ENCODE results near the gene TBC1D4.

TBC1D4 gene

GRCh38 chr13:75417656-75418055, 64.3 kb downstream of the TBC1D4 start:
- no peak for TF ChIP-seq ZFX (IDR thresholded peaks at IDR 0.05; ENCODE audit: borderline replicate concordance)
- H3K27ac ChIP-seq = no peak overlapping the region

GRCh38 chr13:75417012-75417384, 65.0 kb downstream of the TBC1D4 start:
- no peak for TF ChIP-seq ZFX (IDR thresholded peaks at IDR 0.05; ENCODE audit: borderline replicate concordance)
- no peak for TF ChIP-seq CTCF (IDR thresholded peaks at IDR 0.05)
- H3K27ac ChIP-seq = no peak overlapping the region

- no peak overlapping the region for H3K27ac ChIP-seq
- TF ChIP-seq ZFX (IDR thresholded peaks at IDR 0.05; ENCODE audit: borderline replicate concordance) (no peak), CTCF (IDR thresholded peaks at IDR 0.05) (no peak)
Measured at GRCh38 chr13:75416327-75417011, 65.5 kb downstream of the TBC1D4 start.

- no peak overlapping the region for H3K27ac ChIP-seq
- TF ChIP-seq CTCF (IDR thresholded peaks at IDR 0.05) (no peak), ZFX (IDR thresholded peaks at IDR 0.05; ENCODE audit: borderline replicate concordance) (no peak)
Measured at GRCh38 chr13:75415694-75416093, 66.3 kb downstream of the TBC1D4 start.

GRCh38 chr13:75415171-75415570, 66.8 kb downstream of the TBC1D4 start:
- no peak overlapping the region for H3K27ac ChIP-seq
- TF ChIP-seq CTCF (IDR thresholded peaks at IDR 0.05) (no peak), ZFX (IDR thresholded peaks at IDR 0.05; ENCODE audit: borderline replicate concordance) (no peak)

- no peak overlapping the region for H3K27ac ChIP-seq
- TF ChIP-seq ZFX (IDR thresholded peaks at IDR 0.05; ENCODE audit: borderline replicate concordance) = no peak
- TF ChIP-seq CTCF (IDR thresholded peaks at IDR 0.05) = no peak
Measured at GRCh38 chr13:75414036-75414827, 67.7 kb downstream of the TBC1D4 start.

GRCh38 chr13:75411924-75412537, 69.9 kb downstream of the TBC1D4 start:
- no peak overlapping the region for H3K27ac ChIP-seq
- TF ChIP-seq ZFX (IDR thresholded peaks at IDR 0.05; ENCODE audit: borderline replicate concordance) (no peak), CTCF (IDR thresholded peaks at IDR 0.05) (no peak)

All from 22Rv1 (cell line).